GM13977 (cell line): ENCODE results near the gene IMMP2L.

Source experiments
- DNase-seq: peaks from one replicate; pipeline ENCODE4 v3.0.0; 2012; ENCODE audit warnings: low spot score
- CTCF ChIP-seq: IDR thresholded peaks from 2 replicates; pipeline ENCODE4 v1.5.1; 2012; ENCODE audit warnings: mild to moderate bottlenecking, control low read depth; ENCODE audit not compliant: insufficient read depth; ENCODE audit errors: extremely low read depth, missing control alignments
- in situ Hi-C: fragments of 300-500 bp; cut with MboI; formaldehyde crosslinking; loops from one replicate; pipeline ENCODE4 v1.12.0; 2022; ENCODE audit warnings: low sequenced_read_pairs, low pct_unique_long_range_greater_than_20kb, mixed read lengths, inconsistent platforms; ENCODE audit not compliant: unreplicated experiment

IMMP2L gene

DNA sequence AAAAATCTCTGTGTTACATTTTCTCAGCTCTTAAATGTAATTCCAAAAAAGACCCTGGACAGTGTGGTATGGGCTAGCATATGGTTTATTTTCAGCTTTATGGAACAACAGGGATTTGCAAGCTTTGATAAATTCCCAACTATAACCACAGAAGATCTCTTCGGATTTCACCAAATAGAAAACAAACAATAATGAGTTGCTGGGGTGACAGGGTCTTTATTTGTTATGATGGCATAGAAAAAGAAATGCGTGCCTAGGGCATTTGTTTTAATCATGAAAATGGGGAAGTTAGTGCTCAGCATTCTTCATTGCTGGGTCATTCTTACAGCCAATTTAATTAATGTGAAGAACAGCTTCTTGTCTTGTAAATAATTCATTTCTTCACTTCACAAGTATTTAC is 332.4 kb downstream of the IMMP2L start:
- no peak for TF ChIP-seq CTCF
- no peak for DNase-seq
- in situ Hi-C loops, result no loop called here

DNA sequence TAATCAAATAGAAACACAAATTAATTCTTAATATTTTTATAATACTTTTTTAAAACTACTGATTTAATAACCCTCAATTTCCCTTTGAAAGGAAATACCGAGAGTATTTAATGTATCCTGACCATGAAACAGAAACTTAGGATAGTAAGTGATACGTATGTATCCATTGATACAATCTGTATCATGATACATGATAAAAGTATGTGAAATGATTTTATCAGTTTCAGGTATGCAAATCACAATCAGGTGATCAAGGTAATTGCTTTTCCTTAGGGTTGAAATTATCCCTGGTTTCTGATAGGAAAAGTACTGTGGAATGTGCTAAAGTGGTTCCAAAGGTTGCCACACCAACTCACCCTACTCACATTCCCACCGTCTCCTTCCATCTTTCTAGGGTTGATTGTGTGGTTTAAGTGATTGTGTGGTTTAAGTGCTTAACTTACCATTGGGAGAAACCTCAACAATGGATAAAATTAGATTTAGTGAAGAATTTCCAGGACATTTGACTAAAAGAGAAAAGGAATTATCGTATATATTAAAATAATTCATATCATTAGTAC is 333.0 kb downstream of the IMMP2L start:
- DNase-seq, result no peak
- in situ Hi-C loops, result no loop called here
- no peak for TF ChIP-seq CTCF

- DNase-seq, result no peak
- no peak for TF ChIP-seq CTCF
- in situ Hi-C loops, result no loop called here
Observed at GRCh38 chr7:111228437-111228836, 333.9 kb downstream of the IMMP2L start.

DNA sequence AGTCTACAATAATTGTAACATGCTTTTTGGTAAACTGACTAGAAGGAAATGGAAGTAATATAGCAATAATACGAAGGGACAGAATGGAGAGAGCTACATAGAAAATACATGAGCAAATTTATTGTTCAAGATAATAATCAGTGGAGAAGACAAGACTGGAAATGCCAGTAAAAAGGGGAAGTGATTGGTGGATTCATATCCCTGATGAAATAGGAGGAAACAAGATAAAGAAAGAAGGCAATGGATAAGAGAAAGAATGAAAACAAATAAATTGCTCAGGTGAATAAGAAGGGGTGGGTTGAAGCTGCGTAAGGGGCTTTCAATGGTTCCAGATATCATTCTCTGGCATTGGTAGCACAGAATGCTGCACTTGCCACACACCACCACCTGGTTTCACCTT is 335.5 kb downstream of the IMMP2L start:
- in situ Hi-C loops, result no loop called here
- TF ChIP-seq CTCF, result no peak
- DNase-seq, result no peak

DNA sequence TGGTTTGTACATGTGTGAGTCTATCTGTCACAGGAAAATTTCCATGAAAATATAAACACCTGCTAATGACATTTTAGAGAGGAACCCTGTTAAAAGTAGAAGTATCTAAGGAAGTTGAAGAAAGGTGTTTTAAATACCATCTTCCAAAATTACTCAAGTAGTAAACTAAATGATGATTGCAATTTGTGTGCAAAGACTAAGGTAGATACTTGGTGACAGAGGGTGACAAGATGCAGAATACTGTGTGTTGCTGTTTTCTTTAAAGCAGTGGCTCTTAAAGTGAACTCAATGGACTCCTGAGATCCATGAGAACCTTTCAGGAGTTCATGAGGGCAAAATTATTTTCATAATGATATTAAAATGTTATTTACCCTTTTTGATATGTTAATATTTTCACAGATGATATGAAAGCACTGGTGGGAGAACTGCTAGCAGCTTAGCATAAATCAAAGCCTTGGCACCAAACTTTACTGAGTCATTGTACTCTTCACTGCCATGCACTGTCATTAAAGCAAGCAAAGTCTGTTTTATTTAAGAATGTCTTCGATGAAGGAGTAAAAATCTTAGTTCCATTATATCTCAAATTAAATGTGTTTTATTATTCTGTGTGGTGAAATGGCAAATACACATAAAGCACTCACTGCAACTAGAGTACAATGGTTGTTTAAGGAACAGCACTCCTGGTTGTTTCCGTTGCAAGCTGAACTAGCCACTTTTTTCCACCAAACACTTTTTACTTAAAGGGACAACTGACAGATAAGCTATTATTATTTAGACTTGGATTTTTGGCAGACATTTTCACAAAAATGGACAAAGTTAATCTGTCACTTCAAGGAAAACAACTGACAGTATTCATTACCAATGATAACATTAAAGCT is 337.7 kb downstream of the IMMP2L start:
- in situ Hi-C loops, result no loop called here
- no peak for TF ChIP-seq CTCF
- DNase-seq, result no peak

GRCh38 chr7:111223802-111224253 is 338.5 kb downstream of the IMMP2L start:
- TF ChIP-seq CTCF, result no peak
- DNase-seq, result no peak
- in situ Hi-C loops, result no loop called here
